Nephron (organoid): ENCODE measurements around the gene VPS11.

Source experiments
- H3K27ac Mint-ChIP-seq, 3 experiments: 2 replicates each; pipeline ENCODE4 v1.8.0; 2020; ENCODE audit warnings: mixed read lengths in 3 of 3, mild to moderate bottlenecking in 2 of 3, moderate library complexity in 1 of 3
- H3K27me3 Mint-ChIP-seq: 2 replicates; pipeline ENCODE4 v1.8.0; 2021; ENCODE audit warnings: low read depth, mild to moderate bottlenecking, moderate library complexity, mixed read lengths
- H3K36me3 Mint-ChIP-seq: 2 replicates; pipeline ENCODE4 v1.8.0; 2020; ENCODE audit warnings: low read depth, mixed read lengths
- H3K4me1 Mint-ChIP-seq: 2 replicates; pipeline ENCODE4 v1.8.0; 2020; ENCODE audit warnings: mixed read lengths
- H3K4me3 Mint-ChIP-seq, 3 experiments: 2 replicates each; pipeline ENCODE4 v1.8.0; 2020; ENCODE audit warnings: mild to moderate bottlenecking in 3 of 3, mixed read lengths in 3 of 3, moderate library complexity in 2 of 3
- H3K9me3 Mint-ChIP-seq: 2 replicates; pipeline ENCODE4 v1.8.0; 2020; ENCODE audit warnings: mixed read lengths
- TF ChIP-seq, protein P1 (sequence below), 3 experiments: fragments of 200-600 bp; sonication (generic); IDR thresholded peaks; one replicate each; pipeline ENCODE4 v1.5.0; 2021; ENCODE audit warnings: antibody characterized with exemption in 3 of 3; ENCODE audit not compliant: unreplicated experiment in 3 of 3

VPS11 gene

DNA sequence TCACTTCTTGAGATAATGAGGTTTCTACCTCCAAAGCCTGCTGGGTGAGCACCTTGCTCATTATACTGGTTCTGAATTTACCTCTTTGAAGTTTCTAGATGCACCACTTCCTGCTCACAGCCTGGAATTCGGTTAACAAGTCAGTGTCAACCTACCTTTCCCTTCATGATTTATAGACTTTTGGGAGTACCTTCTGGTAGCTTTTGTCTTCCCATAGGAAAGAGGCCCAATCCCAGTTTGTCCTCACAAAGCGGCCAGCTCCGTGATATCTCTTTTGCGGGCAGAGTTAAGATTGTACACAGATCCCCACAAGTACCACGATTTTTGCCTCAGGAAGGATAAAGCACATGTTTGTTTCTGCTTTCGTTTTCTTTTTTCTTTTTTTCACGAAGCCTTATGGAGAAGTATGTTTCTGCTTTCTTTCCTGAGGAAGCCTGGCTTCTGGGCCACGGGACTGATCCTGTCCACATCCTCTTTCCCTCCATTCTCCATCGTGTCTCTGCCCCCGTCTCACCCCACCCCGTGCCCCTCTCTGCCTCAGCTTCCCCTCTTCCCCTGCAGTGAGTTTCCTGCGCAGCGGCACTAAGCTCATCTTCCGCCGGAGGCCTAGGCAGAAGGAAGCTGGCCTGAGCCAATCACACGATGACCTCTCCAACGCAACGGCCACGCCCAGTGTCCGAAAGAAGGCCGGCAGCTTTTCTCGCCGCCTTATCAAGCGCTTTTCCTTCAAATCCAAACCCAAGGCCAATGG lies 48.0 kb downstream of the VPS11 start:
- Mint-ChIP-seq H3K36me3 (peaks cover 21% of the 10 kb centered on the region), H3K4me3 (no peak overlapping the region), H3K4me1 (peaks cover 6% of the 10 kb centered on the region), H3K9me3 (no peaks in the 10 kb centered on the region), H3K27ac (no peak overlapping the region), H3K27me3 (no peaks in the 10 kb centered on the region)
- TF ChIP-seq, protein P1, sequence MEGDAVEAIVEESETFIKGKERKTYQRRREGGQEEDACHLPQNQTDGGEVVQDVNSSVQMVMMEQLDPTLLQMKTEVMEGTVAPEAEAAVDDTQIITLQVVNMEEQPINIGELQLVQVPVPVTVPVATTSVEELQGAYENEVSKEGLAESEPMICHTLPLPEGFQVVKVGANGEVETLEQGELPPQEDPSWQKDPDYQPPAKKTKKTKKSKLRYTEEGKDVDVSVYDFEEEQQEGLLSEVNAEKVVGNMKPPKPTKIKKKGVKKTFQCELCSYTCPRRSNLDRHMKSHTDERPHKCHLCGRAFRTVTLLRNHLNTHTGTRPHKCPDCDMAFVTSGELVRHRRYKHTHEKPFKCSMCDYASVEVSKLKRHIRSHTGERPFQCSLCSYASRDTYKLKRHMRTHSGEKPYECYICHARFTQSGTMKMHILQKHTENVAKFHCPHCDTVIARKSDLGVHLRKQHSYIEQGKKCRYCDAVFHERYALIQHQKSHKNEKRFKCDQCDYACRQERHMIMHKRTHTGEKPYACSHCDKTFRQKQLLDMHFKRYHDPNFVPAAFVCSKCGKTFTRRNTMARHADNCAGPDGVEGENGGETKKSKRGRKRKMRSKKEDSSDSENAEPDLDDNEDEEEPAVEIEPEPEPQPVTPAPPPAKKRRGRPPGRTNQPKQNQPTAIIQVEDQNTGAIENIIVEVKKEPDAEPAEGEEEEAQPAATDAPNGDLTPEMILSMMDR (IDR thresholded peaks at IDR 0.05; ENCODE audit: unreplicated experiment in 3 of 3), result no peak

GRCh38 chr11:119116235-119116594 lies 48.6 kb downstream of the VPS11 start:
- Mint-ChIP-seq H3K9me3 (no peaks in the 10 kb centered on the region), H3K36me3 (peaks cover 21% of the 10 kb centered on the region), H3K27me3 (no peaks in the 10 kb centered on the region), H3K4me3 (no peak overlapping the region), H3K27ac (no peak overlapping the region), H3K4me1 (peaks cover 9% of the 10 kb centered on the region)
- TF ChIP-seq, protein P1 (IDR thresholded peaks at IDR 0.05; ENCODE audit: unreplicated experiment in 3 of 3), result no peak

DNA sequence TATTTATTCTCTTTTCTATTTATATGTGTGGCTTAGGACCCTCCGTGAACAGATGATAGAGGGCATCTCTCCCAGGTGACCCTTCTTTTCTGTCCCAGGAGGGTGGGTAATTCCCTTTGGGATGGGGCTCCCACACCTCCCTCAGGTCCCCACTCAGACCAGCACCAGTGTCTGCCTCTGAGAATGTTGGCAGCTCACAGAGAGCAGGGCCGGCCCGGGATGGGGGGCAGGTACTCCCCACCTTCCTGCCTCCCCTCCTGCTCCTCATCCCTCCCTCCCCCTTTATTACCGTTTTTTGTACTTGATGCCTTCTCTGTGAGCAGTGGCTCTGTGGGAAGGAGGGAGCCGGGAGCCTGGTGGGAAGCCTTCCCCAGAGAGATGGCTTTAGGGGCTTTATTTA lies 49.0 kb downstream of the VPS11 start:
- Mint-ChIP-seq H3K4me1 (peaks cover 9% of the 10 kb centered on the region), H3K36me3 (peaks cover 17% of the 10 kb centered on the region), H3K4me3 (no peak overlapping the region), H3K27ac (no peak overlapping the region), H3K27me3 (no peaks in the 10 kb centered on the region), H3K9me3 (no peaks in the 10 kb centered on the region)
- TF ChIP-seq, protein P1 (IDR thresholded peaks at IDR 0.05; ENCODE audit: unreplicated experiment in 3 of 3), result no peak

DNA sequence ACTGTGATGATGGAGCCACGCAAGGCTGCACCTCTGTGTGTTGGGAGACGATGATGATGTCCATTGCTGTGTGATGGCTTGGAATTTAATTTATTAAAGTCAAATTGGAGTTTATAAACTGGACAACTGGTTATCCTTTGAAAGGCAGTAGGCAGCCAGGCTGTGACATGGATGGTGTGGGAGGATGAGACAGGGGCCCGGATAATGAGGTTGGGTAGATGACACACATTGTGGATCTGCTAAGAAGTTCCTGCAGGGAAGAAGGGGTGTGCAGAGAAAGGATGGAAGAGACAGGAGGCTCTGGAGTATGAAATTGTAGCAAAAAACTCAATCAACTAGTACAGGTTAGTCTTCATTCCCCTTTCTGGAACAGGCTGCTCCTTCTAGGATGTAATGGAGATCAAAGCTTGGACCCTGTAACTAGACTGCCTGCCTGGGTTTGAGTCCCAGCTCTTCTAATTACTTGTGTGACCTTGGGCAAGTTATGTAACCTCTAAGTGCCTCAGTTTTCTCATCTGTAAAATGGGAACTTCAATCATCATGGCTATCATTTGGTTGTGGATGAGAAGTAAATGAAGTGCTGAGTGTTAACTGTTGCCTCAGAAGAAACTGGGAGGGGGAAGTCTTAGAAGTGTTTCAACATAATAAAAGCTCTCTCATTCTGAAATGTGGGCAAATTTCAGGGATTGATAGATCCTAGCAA lies 49.5 kb downstream of the VPS11 start:
- no peak overlapping the region for H3K4me3 Mint-ChIP-seq
- no peak overlapping the region for H3K27ac Mint-ChIP-seq
- peaks cover 13% of the 10 kb centered on the region for H3K4me1 Mint-ChIP-seq
- H3K9me3 Mint-ChIP-seq, result no peaks in the 10 kb centered on the region
- TF ChIP-seq, protein P1 (IDR thresholded peaks at IDR 0.05; ENCODE audit: unreplicated experiment in 3 of 3), result no peak
- peaks cover 13% of the 10 kb centered on the region for H3K36me3 Mint-ChIP-seq
- no peaks in the 10 kb centered on the region for H3K27me3 Mint-ChIP-seq

DNA sequence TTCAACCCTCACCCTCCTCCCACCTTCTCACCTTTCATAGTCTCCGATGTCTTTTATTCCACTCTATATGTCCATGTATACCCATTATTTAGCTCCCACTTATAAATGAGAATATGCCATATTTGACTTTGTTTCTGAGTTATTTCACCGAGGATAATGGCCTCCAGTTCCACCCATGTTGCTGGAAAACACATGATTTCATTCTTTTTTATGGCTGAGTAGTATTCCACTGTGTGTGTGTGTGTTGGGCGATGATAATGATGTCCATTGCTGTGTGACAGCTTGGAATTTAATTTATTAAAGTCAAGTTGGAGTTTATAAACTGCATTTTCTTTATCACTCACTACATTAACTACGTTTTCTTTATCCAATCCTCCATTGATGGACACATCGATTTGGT lies 50.6 kb downstream of the VPS11 start:
- Mint-ChIP-seq H3K9me3 (no peaks in the 10 kb centered on the region), H3K4me3 (no peak overlapping the region), H3K27me3 (no peaks in the 10 kb centered on the region), H3K4me1 (peaks cover 19% of the 10 kb centered on the region), H3K36me3 (peaks cover 16% of the 10 kb centered on the region), H3K27ac (no peak overlapping the region)
- TF ChIP-seq, protein P1 (IDR thresholded peaks at IDR 0.05; ENCODE audit: unreplicated experiment in 3 of 3), result no peak
